ENCODE data around the gene CACNA1D.

DNA sequence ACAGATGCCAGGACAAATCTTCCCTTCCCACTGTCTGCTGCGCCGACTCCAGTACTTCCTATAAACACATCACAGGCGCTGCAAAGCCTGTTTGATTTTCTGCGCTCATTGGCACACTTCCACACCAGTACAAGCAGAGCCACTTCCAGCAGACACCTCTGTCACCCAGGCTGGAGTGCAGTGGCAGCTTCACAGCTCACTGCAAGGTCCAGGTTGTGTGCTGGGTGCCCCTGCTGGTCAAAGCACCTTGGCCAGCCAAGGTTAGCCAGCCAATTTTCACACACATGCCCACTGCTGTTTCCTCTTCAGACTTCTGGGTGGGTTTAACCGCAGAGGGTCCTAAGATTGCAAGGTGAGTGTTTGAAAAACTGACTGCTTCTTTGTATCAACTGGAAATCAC, 346.9 kb downstream of the CACNA1D start:
- TF ChIP-seq EZH2 (IDR thresholded peaks at IDR 0.05), result no peak
- TF ChIP-seq POLR2AphosphoS5 (IDR thresholded peaks at IDR 0.05; ENCODE audit: borderline replicate concordance, low read depth, low read length), result no peak
